ENCODE data around the gene TAS1R3.
"Not testable (repeated sequence)": the region's sequence is repeated elsewhere in the genome, so short reads cannot be mapped to it uniquely, and the experiment has no call there.

Gene TAS1R3

GRCh38 chr1:1310109-1310385 lies 21.0 kb upstream of the TAS1R3 start:
- H3K4me3 Mint-ChIP-seq = peak overlapping the region; percentile 76
- DNase-seq = no peak
- H3K9me3 Mint-ChIP-seq = no peaks in the 10 kb centered on the region
- H3K4me1 Mint-ChIP-seq = peaks cover 21% of the 10 kb centered on the region
- peaks cover 15% of the 10 kb centered on the region for H3K36me3 Mint-ChIP-seq
- CTCF ChIA-PET = no interaction called here
- H3K27me3 Mint-ChIP-seq = no peaks in the 10 kb centered on the region
- H3K27ac Mint-ChIP-seq = peak overlapping the region; percentile 42

- Mint-ChIP-seq H3K4me3 (peak overlapping the region; percentile 76), H3K27ac (peak overlapping the region; percentile 14), H3K27me3 (no peaks in the 10 kb centered on the region), H3K36me3 (peaks cover 16% of the 10 kb centered on the region), H3K4me1 (peaks cover 19% of the 10 kb centered on the region), H3K9me3 (no peaks in the 10 kb centered on the region)
- CTCF ChIA-PET = no interaction called here
- DNase-seq = no peak
Measured at GRCh38 chr1:1310476-1311053, 20.5 kb upstream of the TAS1R3 start.

- no peak overlapping the region for H3K27ac Mint-ChIP-seq
- peaks cover 20% of the 10 kb centered on the region for H3K36me3 Mint-ChIP-seq
- peaks cover 12% of the 10 kb centered on the region for H3K4me1 Mint-ChIP-seq
- no peak overlapping the region for H3K4me3 Mint-ChIP-seq
- CTCF ChIA-PET = no interaction called here
- no peaks in the 10 kb centered on the region for H3K27me3 Mint-ChIP-seq
- DNase-seq = no peak
- H3K9me3 Mint-ChIP-seq = no peaks in the 10 kb centered on the region
Measured at GRCh38 chr1:1311107-1312104, 19.7 kb upstream of the TAS1R3 start.

- peaks cover 7% of the 10 kb centered on the region for H3K4me1 Mint-ChIP-seq
- H3K36me3 Mint-ChIP-seq = peaks cover 24% of the 10 kb centered on the region
- H3K27ac Mint-ChIP-seq = no peak overlapping the region
- H3K9me3 Mint-ChIP-seq = no peaks in the 10 kb centered on the region
- CTCF ChIA-PET = no interaction called here
- H3K4me3 Mint-ChIP-seq = no peak overlapping the region
- H3K27me3 Mint-ChIP-seq = no peaks in the 10 kb centered on the region
- DNase-seq = no peak
Measured at GRCh38 chr1:1312450-1313314, 18.4 kb upstream of the TAS1R3 start.

GRCh38 chr1:1313500-1314236 lies 17.4 kb upstream of the TAS1R3 start:
- Mint-ChIP-seq H3K27ac (no peak overlapping the region), H3K4me1 (peaks cover 7% of the 10 kb centered on the region), H3K4me3 (no peak overlapping the region), H3K36me3 (peaks cover 25% of the 10 kb centered on the region), H3K27me3 (no peaks in the 10 kb centered on the region), H3K9me3 (no peaks in the 10 kb centered on the region)
- CTCF ChIA-PET = no interaction called here
- DNase-seq = no peak

GRCh38 chr1:1314237-1314586 lies 16.9 kb upstream of the TAS1R3 start:
- CTCF ChIA-PET = no interaction called here
- H3K9me3 Mint-ChIP-seq = no peaks in the 10 kb centered on the region

GRCh38 chr1:1314678-1315335 lies 16.3 kb upstream of the TAS1R3 start:
- peaks cover 4% of the 10 kb centered on the region for H3K4me1 Mint-ChIP-seq
- no peaks in the 10 kb centered on the region for H3K27me3 Mint-ChIP-seq
- no peak for DNase-seq
- no peaks in the 10 kb centered on the region for H3K9me3 Mint-ChIP-seq
- no peak overlapping the region for H3K27ac Mint-ChIP-seq
- CTCF ChIA-PET = no interaction called here
- no peak overlapping the region for H3K4me3 Mint-ChIP-seq
- H3K36me3 Mint-ChIP-seq = peaks cover 31% of the 10 kb centered on the region

More at GRCh38 chr1:1314237-1314586, 16.9 kb upstream of the TAS1R3 start:
- H3K36me3 Mint-ChIP-seq = peaks cover 28% of the 10 kb centered on the region
- H3K4me3 Mint-ChIP-seq = no peak overlapping the region
- no peak overlapping the region for H3K27ac Mint-ChIP-seq
- no peaks in the 10 kb centered on the region for H3K27me3 Mint-ChIP-seq
- H3K4me1 Mint-ChIP-seq = peaks cover 7% of the 10 kb centered on the region
- DNase-seq = no peak

- Mint-ChIP-seq H3K27me3 (no peaks in the 10 kb centered on the region), H3K4me3 (no peak overlapping the region), H3K4me1 (peaks cover under 1% of the 10 kb centered on the region), H3K36me3 (peaks cover 31% of the 10 kb centered on the region), H3K27ac (no peak overlapping the region), H3K9me3 (no peaks in the 10 kb centered on the region)
- CTCF ChIA-PET = no interaction called here
- no peak for DNase-seq
Measured at GRCh38 chr1:1315435-1315954, 15.6 kb upstream of the TAS1R3 start.

GRCh38 chr1:1316199-1316598 lies 14.9 kb upstream of the TAS1R3 start:
- H3K27ac Mint-ChIP-seq, CTCF ChIA-PET, H3K4me3 Mint-ChIP-seq: not testable (repeated sequence)

GRCh38 chr1:1317420-1317819 lies 13.7 kb upstream of the TAS1R3 start:
- Mint-ChIP-seq H3K27me3 (no peaks in the 10 kb centered on the region), H3K4me3 (no peak overlapping the region), H3K36me3 (peaks cover 29% of the 10 kb centered on the region), H3K9me3 (no peaks in the 10 kb centered on the region), H3K4me1 (peaks cover 5% of the 10 kb centered on the region), H3K27ac (no peak overlapping the region)
- DNase-seq = no peak
- CTCF ChIA-PET = no interaction called here

More at GRCh38 chr1:1316199-1316598, 14.9 kb upstream of the TAS1R3 start:
- H3K4me1 Mint-ChIP-seq, H3K27me3 Mint-ChIP-seq, DNase-seq, H3K9me3 Mint-ChIP-seq: not testable (repeated sequence)
- peaks cover 29% of the 10 kb centered on the region for H3K36me3 Mint-ChIP-seq

- Mint-ChIP-seq H3K4me1 (peaks cover 11% of the 10 kb centered on the region), H3K9me3 (no peaks in the 10 kb centered on the region), H3K4me3 (no peak overlapping the region), H3K36me3 (peaks cover 25% of the 10 kb centered on the region), H3K27me3 (no peaks in the 10 kb centered on the region), H3K27ac (no peak overlapping the region)
- no peak for DNase-seq
- CTCF ChIA-PET = no interaction called here
Measured at GRCh38 chr1:1318131-1318652, 12.9 kb upstream of the TAS1R3 start.

GRCh38 chr1:1318777-1319645 lies 12.1 kb upstream of the TAS1R3 start:
- Mint-ChIP-seq H3K4me3 (no peak overlapping the region), H3K27ac (no peak overlapping the region)

GRCh38 chr1:1319646-1319941 lies 11.5 kb upstream of the TAS1R3 start:
- Mint-ChIP-seq H3K27me3 (no peaks in the 10 kb centered on the region), H3K36me3 (peaks cover 26% of the 10 kb centered on the region), H3K27ac (no peak overlapping the region), H3K4me1 (peaks cover 17% of the 10 kb centered on the region), H3K4me3 (no peak overlapping the region), H3K9me3 (no peaks in the 10 kb centered on the region)
- CTCF ChIA-PET = no interaction called here
- DNase-seq = no peak

More at GRCh38 chr1:1318777-1319645, 12.1 kb upstream of the TAS1R3 start:
- H3K36me3 Mint-ChIP-seq = peaks cover 26% of the 10 kb centered on the region
- no peaks in the 10 kb centered on the region for H3K27me3 Mint-ChIP-seq
- DNase-seq = no peak
- peaks cover 16% of the 10 kb centered on the region for H3K4me1 Mint-ChIP-seq
- H3K9me3 Mint-ChIP-seq = no peaks in the 10 kb centered on the region
- CTCF ChIA-PET = no interaction called here

Measured in activated naive CD4-positive, alpha-beta T cell treated with anti-CD3 and anti-CD28 coated beads, Interleukin-2, amount 10 ng/mL, durations not matched to agents 7 days and 5 days (primary cell).